Neural crest cell (in vitro differentiated cells): ENCODE measurements around the gene GPR162. TPM values are rescaled to one million over a fixed set of nuclear protein-coding genes. Genes with fewer than 3 reads are reported as not detected.

Experiments
- DNase-seq: peaks from one replicate; pipeline ENCODE4 v3.0.0; 2021; ENCODE audit warnings: low read depth, mixed read lengths, low spot score
- H3K27ac Mint-ChIP-seq: one replicate; pipeline ENCODE4 v1.8.0; 2021; ENCODE audit warnings: mild to moderate bottlenecking, mixed read lengths; ENCODE audit not compliant: unreplicated experiment
- H3K27me3 Mint-ChIP-seq: 2 replicates; pipeline ENCODE4 v1.8.0; 2021; ENCODE audit warnings: low read depth, mild to moderate bottlenecking, mixed read lengths
- H3K36me3 Mint-ChIP-seq: 2 replicates; pipeline ENCODE4 v1.8.0; 2021; ENCODE audit warnings: low read depth, mild to moderate bottlenecking, mixed read lengths
- H3K4me1 Mint-ChIP-seq: 2 replicates; pipeline ENCODE4 v1.8.0; 2021; ENCODE audit warnings: mixed read lengths
- H3K4me3 Mint-ChIP-seq: one replicate; pipeline ENCODE4 v1.8.0; 2021; ENCODE audit warnings: mild to moderate bottlenecking, mixed read lengths
- H3K9me3 Mint-ChIP-seq: 2 replicates; pipeline ENCODE4 v1.8.0; 2021; ENCODE audit warnings: mixed read lengths
- CTCF ChIP-seq: fragments of 200-600 bp; sonication (generic); conservative IDR thresholded peaks from 2 replicates; pipeline ENCODE4 v1.5.0; 2021; ENCODE audit warnings: antibody characterized with exemption, mild to moderate bottlenecking
- total RNA-seq: library from RNA; stranded (reverse); gene quantifications from 2 replicates; pipeline ENCODE4 v1.2.1, GENCODE V29; 2021

Gene GPR162
- total RNA-seq, 1 donor from 2014 or later = 16.4 TPM

- no peaks in the 10 kb centered on the region for H3K9me3 Mint-ChIP-seq
- TF ChIP-seq CTCF = no peak
- peaks cover 9% of the 10 kb centered on the region for H3K36me3 Mint-ChIP-seq
- peak overlapping the region; percentile 82 for H3K27ac Mint-ChIP-seq
- H3K4me1 Mint-ChIP-seq = peaks cover 22% of the 10 kb centered on the region
- peak overlapping the region; percentile 84 for H3K4me3 Mint-ChIP-seq
- peaks cover 9% of the 10 kb centered on the region for H3K27me3 Mint-ChIP-seq
- no peak for DNase-seq
Observed at GRCh38 chr12:6779708-6780432, 41.8 kb upstream of the GPR162 start.

DNA sequence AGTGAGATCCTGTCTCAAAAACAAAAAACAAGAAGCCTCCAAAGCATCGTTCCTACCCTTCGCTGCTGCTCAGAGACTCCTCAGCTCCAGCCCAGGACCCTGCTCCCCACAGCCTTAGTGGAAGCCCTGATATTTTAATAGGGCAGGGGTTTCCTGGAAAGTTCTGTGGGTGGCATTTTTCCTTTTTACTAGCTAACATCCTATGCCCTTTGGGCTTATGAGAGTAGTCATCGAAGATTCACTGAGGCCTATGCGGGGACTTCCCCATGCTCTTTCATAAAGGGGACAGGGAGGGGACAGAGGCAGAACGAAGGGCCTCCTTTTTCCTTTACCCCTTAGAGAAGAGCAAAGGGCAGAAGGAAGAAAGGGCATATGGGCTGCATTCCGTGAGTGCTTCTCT, 41.0 kb upstream of the GPR162 start:
- peaks cover 4% of the 10 kb centered on the region for H3K36me3 Mint-ChIP-seq
- H3K4me1 Mint-ChIP-seq = peaks cover 21% of the 10 kb centered on the region
- DNase-seq = no peak
- no peak for TF ChIP-seq CTCF
- H3K27ac Mint-ChIP-seq = no peak overlapping the region
- no peaks in the 10 kb centered on the region for H3K9me3 Mint-ChIP-seq
- peaks cover 9% of the 10 kb centered on the region for H3K27me3 Mint-ChIP-seq
- H3K4me3 Mint-ChIP-seq = no peak overlapping the region

GRCh38 chr12:6782119-6782518, 39.5 kb upstream of the GPR162 start:
- peaks cover 6% of the 10 kb centered on the region for H3K27me3 Mint-ChIP-seq
- DNase-seq = no peak
- peaks cover 31% of the 10 kb centered on the region for H3K4me1 Mint-ChIP-seq
- no peaks in the 10 kb centered on the region for H3K9me3 Mint-ChIP-seq
- TF ChIP-seq CTCF = no peak
- no peaks in the 10 kb centered on the region for H3K36me3 Mint-ChIP-seq
- H3K27ac Mint-ChIP-seq = no peak overlapping the region
- H3K4me3 Mint-ChIP-seq = no peak overlapping the region

GRCh38 chr12:6782850-6783566, 38.6 kb upstream of the GPR162 start:
- no peak for DNase-seq
- Mint-ChIP-seq H3K27ac (no peak overlapping the region), H3K36me3 (no peaks in the 10 kb centered on the region), H3K4me3 (no peak overlapping the region), H3K4me1 (peaks cover 29% of the 10 kb centered on the region), H3K27me3 (peaks cover 6% of the 10 kb centered on the region), H3K9me3 (no peaks in the 10 kb centered on the region)
- no peak for TF ChIP-seq CTCF

- H3K27me3 Mint-ChIP-seq = peaks cover under 1% of the 10 kb centered on the region
- no peak overlapping the region for H3K4me3 Mint-ChIP-seq
- no peaks in the 10 kb centered on the region for H3K36me3 Mint-ChIP-seq
- DNase-seq = no peak
- TF ChIP-seq CTCF = no peak
- H3K4me1 Mint-ChIP-seq = peaks cover 21% of the 10 kb centered on the region
- no peaks in the 10 kb centered on the region for H3K9me3 Mint-ChIP-seq
- no peak overlapping the region for H3K27ac Mint-ChIP-seq
Observed at GRCh38 chr12:6783828-6784227, 37.8 kb upstream of the GPR162 start.
